ENCODE measurements around the gene VPS26C.

VPS26C gene

DNA sequence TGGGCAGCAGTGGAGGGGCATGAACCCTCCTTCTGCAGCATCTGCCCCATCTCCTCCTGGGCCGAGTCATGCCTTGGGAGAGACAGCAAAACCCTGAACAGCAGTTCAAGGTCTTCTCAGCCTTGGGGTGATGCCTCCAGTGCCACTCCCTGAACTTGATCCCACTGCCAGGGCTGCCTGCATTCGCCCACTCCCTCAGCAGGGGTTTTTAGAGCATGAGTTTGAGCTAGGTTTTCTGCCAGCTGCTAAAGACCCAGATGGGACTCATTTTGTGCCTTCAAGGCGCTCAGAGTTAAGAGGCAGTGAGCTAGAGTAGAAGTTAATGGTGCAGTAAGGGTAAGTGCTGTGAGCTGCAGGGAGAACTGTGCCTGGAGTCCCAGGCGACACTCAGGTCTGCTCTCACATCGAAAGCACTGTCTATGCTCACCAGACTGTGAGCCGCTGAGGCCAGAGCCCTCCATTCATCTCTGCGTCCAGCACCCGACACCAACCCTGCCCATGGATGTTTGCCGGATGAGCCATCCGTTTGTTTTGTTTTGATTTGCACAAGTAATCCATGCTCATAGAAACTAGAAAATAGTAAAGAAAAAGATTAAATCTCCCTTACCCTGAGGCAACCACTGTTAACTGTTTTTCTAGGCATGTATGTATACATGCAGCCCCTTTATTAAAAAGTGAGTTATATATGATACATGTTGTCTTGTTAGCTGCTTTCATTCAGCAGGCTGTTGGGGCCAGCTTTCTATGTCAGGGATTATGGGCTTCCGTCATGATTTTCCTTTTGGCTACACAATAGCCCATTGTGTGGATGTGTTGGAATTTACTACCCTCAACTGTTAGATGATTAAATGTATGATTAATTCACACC is 67.8 kb downstream of the VPS26C start:
- no peak for ATAC-seq

GRCh38 chr21:37197746-37198145 is 69.4 kb downstream of the VPS26C start:
- ATAC-seq = no peak
- TF ChIP-seq ZC3H10 (CRISPR knock-in tag; IDR thresholded peaks at IDR 0.05) (no peak), ZNF8 (CRISPR knock-in tag; IDR thresholded peaks at IDR 0.05) (no peak), ESRRG (CRISPR knock-in tag; IDR thresholded peaks at IDR 0.05) (no peak), ISL1 (CRISPR knock-in tag; IDR thresholded peaks at IDR 0.05) (no peak), GLIS3 (CRISPR knock-in tag; IDR thresholded peaks at IDR 0.05) (no peak), BACH2 (CRISPR knock-in tag; IDR thresholded peaks at IDR 0.05; ENCODE audit: borderline replicate concordance) (no peak), TOX (CRISPR knock-in tag; IDR thresholded peaks at IDR 0.05; ENCODE audit: borderline replicate concordance) (no peak), ARNTL (CRISPR knock-in tag; IDR thresholded peaks at IDR 0.05; ENCODE audit: borderline replicate concordance, low read depth) (no peak), CSDC2 (CRISPR knock-in tag; IDR thresholded peaks at IDR 0.05) (no peak), ZFP30 (CRISPR knock-in tag; IDR thresholded peaks at IDR 0.05) (no peak), OSR1 (CRISPR knock-in tag; IDR thresholded peaks at IDR 0.05) (no peak), SNAI2 (CRISPR knock-in tag; IDR thresholded peaks at IDR 0.05) (no peak), POU6F1 (CRISPR knock-in tag; IDR thresholded peaks at IDR 0.05; ENCODE audit: borderline replicate concordance, low read depth) (no peak)
- TF ChIP-seq, protein P1, sequence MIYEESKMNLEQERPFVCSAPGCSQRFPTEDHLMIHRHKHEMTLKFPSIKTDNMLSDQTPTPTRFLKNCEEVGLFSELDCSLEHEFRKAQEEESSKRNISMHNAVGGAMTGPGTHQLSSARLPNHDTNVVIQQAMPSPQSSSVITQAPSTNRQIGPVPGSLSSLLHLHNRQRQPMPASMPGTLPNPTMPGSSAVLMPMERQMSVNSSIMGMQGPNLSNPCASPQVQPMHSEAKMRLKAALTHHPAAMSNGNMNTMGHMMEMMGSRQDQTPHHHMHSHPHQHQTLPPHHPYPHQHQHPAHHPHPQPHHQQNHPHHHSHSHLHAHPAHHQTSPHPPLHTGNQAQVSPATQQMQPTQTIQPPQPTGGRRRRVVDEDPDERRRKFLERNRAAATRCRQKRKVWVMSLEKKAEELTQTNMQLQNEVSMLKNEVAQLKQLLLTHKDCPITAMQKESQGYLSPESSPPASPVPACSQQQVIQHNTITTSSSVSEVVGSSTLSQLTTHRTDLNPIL (CRISPR knock-in tag; IDR thresholded peaks at IDR 0.05; ENCODE audit: low read depth) = no peak

More for the DNA sequence above, 67.8 kb downstream of the VPS26C start:
- TF ChIP-seq PPARA (CRISPR knock-in tag; IDR thresholded peaks at IDR 0.05; ENCODE audit: borderline replicate concordance) = no peak
- no peak for TF ChIP-seq TOX (CRISPR knock-in tag; IDR thresholded peaks at IDR 0.05; ENCODE audit: borderline replicate concordance)
- no peak for TF ChIP-seq TSHZ2 (CRISPR knock-in tag; IDR thresholded peaks at IDR 0.05)
- no peak for TF ChIP-seq GLIS3 (CRISPR knock-in tag; IDR thresholded peaks at IDR 0.05)
- no peak for TF ChIP-seq RARB (CRISPR knock-in tag; IDR thresholded peaks at IDR 0.05)
- no peak for TF ChIP-seq ZNF565 (CRISPR knock-in tag; conservative IDR thresholded peaks at IDR 0.05; ENCODE audit: low read depth)
- TF ChIP-seq ZNF70 (CRISPR knock-in tag; IDR thresholded peaks at IDR 0.05) = no peak
- TF ChIP-seq POU6F1 (CRISPR knock-in tag; IDR thresholded peaks at IDR 0.05; ENCODE audit: borderline replicate concordance, low read depth) = no peak
- TF ChIP-seq ZC3H10 (CRISPR knock-in tag; IDR thresholded peaks at IDR 0.05) = no peak
- no peak for TF ChIP-seq BACH2 (CRISPR knock-in tag; IDR thresholded peaks at IDR 0.05; ENCODE audit: borderline replicate concordance)
- no peak for TF ChIP-seq ARNTL (CRISPR knock-in tag; IDR thresholded peaks at IDR 0.05; ENCODE audit: borderline replicate concordance, low read depth)
- no peak for TF ChIP-seq SNAI2 (CRISPR knock-in tag; IDR thresholded peaks at IDR 0.05)
- no peak for TF ChIP-seq CSDC2 (CRISPR knock-in tag; IDR thresholded peaks at IDR 0.05)
- no peak for TF ChIP-seq PATZ1 (CRISPR knock-in tag; IDR thresholded peaks at IDR 0.05; ENCODE audit: borderline replicate concordance)
- no peak for TF ChIP-seq OSR1 (CRISPR knock-in tag; IDR thresholded peaks at IDR 0.05)
- TF ChIP-seq ZNF8 (CRISPR knock-in tag; IDR thresholded peaks at IDR 0.05) = no peak
